Motor neuron (in vitro differentiated cells): ENCODE results near the gene C10orf90. TPM values are rescaled to one million over a fixed set of nuclear protein-coding genes. Genes with fewer than 3 reads are reported as not detected.

Experiments used
- ATAC-seq, 8 experiments: fragments of 200-7000 bp; cut with Tn5 transposase; replicated peaks in 6 of 8; 2 replicates each; pipeline ENCODE4 v1.8.0; 2021; ENCODE audit warnings: mild to moderate bottlenecking in 8 of 8, moderate library complexity in 8 of 8
- H3K27ac ChIP-seq, 2 donors: fragments of 250-450 bp; sonication (Bioruptor Pico); 2 replicates each; pipeline ENCODE4 v1.9.0; 2021; ENCODE audit warnings: antibody characterized with exemption in 2 of 2, mild to moderate bottlenecking in 2 of 2, moderate library complexity in 1 of 2
- H3K4me1 ChIP-seq, 2 donors: fragments of 250-450 bp; sonication (Bioruptor Pico); replicated peaks in 1 of 2; 2 replicates each; pipeline ENCODE4 v1.6.1; 2021; ENCODE audit warnings: antibody characterized with exemption in 2 of 2, mild to moderate bottlenecking in 2 of 2, moderate library complexity in 1 of 2
- H3K4me3 ChIP-seq, 5 donors: fragments of 250-450 bp; sonication (Bioruptor Pico); 2 replicates each; pipeline ENCODE4 v1.9.0; 2021; ENCODE audit warnings: antibody characterized with exemption in 5 of 5, mild to moderate bottlenecking in 5 of 5, moderate library complexity in 4 of 5
- WGBS, 10 experiments: fragments of 450-650 bp; shearing (Covaris generic); methylation state at CpG; one replicate each; pipeline ENCODE4 v1.0.0; 2022; 5-methylcytosine and 5-hydroxymethylcytosine counted together
- in situ Hi-C, 9 experiments: fragments of 400-800 bp; cut with MboI; loops; one replicate each; pipeline ENCODE4 v1.15.0; 2021; ENCODE audit warnings: low sequenced_read_pairs in 9 of 9, low pct_unique_long_range_greater_than_20kb in 2 of 9; ENCODE audit not compliant: unreplicated experiment in 9 of 9
- total RNA-seq, 8 experiments: library from RNA; unstranded; fragments of 300-600 nt; gene quantifications; 2 replicates each; pipeline versions ENCODE4 v1.2.3 to v1.2.4, GENCODE V29; 2022

Gene C10orf90
- total RNA-seq, 8 experiments from 2014 or later: 0.05 to 0.36 (median 0.23) TPM

DNA sequence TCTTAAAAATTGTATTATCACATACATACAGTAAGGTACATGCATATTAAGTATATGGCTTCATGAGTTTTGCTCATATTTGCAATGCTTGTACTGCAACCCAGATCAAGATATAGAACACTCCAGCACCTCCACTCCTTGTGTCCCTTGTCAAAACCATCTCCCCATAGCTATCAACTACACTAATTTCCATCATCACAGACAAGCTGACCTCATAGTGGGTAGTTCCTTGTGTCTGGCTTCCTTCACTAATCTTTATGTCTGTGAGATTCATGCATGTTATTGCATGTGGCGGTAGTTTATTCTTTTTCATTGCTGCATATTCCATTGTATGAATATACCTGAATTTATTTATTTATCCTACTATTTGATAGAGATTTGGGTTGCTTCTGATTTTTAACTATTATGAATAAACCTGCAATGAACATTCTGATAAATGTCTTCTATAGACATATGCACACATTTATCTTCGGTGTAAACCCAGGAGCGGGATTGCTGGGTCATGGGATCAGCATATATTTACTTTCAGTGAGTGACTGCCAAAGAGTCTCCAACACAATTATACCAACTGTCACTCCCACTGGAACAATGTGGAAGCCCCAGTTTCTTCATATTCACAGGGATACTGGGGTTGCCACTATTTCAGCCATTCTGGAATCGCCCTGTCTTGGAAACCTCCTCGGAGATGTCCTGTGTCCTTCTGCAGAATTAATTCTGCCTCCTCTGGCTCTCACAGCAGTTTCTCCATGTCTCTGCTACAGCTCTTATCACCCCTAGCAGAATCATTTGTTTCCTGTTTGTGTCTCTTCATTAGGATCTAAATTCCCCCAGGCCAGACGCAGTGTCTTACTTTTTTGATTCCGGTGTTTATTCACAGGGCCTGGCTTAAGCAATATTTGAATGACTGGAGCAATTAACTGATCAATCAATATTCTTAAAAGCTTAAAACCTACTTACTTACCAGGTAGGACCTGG, 267.5 kb downstream of the C10orf90 start:
- Histone ChIP-seq H3K4me3 (no peak overlapping the region), H3K27ac (peak overlapping the region in 1 of 2 donors; percentile 24), H3K4me1 (peaks cover 28 to 37% of the 10 kb centered on the region in 2 donors)
- ATAC-seq: peak in 5 of 8 experiments; percentile 51 to 86 (median 73)
- in situ Hi-C loops: no loop called here
- whole genome bisulfite sequencing, 10 experiments: 71 to 97% (median 89%) methylated on average over 1 to 7 of the region's 7 CpGs

DNA sequence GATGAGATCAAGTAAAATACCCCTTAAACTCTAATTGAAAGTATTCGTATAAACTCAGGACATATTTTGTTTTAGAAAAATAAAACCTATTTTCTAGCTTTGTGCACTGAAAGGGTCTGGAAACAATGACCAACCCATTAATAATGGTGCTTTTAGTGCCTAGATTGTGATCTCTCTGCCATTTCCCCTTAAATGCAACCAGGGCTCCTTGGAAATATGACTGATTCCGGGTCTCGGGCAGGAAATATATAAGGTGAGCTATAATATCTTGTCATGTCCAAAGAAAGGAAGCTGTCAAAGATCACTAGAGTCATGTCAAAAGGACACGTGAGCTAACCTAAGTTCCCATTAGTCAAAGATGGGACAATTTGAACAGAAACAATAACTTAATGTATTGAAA, 269.9 kb downstream of the C10orf90 start:
- no peak overlapping the region for H3K4me3 ChIP-seq
- WGBS, 10 experiments: 69 to 96% (median 84%) methylated on average over 2 to 4 of the region's 4 CpGs; no CpG with 5 or more reads in 2 of the 10 experiments
- H3K4me1 ChIP-seq: peaks cover 29 to 42% of the 10 kb centered on the region in 2 donors
- in situ Hi-C loops: no loop called here
- ATAC-seq: no peak
- no peak overlapping the region for H3K27ac ChIP-seq

DNA sequence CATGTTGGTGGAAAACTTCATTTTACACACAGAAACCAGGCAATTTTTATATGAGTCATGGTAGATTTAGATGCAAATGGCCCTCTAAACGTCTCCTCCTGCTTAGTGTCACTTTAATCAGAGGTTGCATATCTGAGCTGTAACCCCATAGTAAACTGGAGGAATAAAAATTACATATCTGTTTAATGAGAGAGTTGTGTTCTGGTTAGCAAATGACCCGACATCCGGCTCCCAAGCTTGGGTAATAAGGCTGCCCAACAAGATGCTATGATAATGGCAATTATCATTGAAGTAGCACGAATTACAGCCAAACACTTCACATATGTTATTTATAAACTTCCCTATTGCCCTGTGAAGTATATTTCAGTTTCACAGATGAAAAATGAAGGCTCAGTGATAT, 271.6 kb downstream of the C10orf90 start:
- in situ Hi-C loops: loop anchor here in 2 of 9 experiments (10.0 to 25.0 kb wide), 5 partner anchors 162 to 414 kb away; no protein-coding TSS in a partner anchor
- ATAC-seq: peak in 3 of 8 experiments; percentile 39 to 46 (median 44)
- 4 to 80% (median 33%) methylated on average over 1 to 4 of the region's 4 CpGs; no CpG with 5 or more reads in 1 of the 10 experiments for WGBS, 10 experiments
- Histone ChIP-seq H3K4me3 (no peak overlapping the region), H3K27ac (no peak overlapping the region), H3K4me1 (peaks cover 21 to 35% of the 10 kb centered on the region in 2 donors)

DNA sequence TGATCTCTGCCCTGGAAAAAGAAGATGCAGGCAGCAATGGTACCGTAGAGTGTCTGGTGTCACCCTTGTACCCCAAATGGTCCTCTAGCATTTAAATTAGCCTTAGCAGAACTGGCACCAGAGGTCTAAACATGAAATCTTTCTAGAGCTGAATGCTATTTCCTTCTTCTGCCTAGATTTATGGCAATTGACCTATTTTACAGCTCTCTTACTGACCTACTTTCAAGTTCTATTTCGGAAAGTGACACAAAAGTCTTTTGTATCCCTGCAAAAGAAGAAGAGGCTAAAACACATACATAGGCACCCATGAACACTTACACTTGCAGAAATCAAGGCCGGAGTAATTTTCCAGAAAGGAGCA, 272.1 kb downstream of the C10orf90 start:
- Histone ChIP-seq H3K27ac (no peak overlapping the region), H3K4me3 (no peak overlapping the region), H3K4me1 (peaks cover 15 to 30% of the 10 kb centered on the region in 2 donors)
- 25 to 80% (median 70%) methylated on average over 2 to 3 of the region's 3 CpGs for WGBS, 10 experiments
- in situ Hi-C loops: loop anchor here in 2 of 9 experiments (10.0 to 25.0 kb wide), 5 partner anchors 161 to 414 kb away; no protein-coding TSS in a partner anchor
- no peak for ATAC-seq

GRCh38 chr10:126397640-126398382, 272.7 kb downstream of the C10orf90 start:
- Histone ChIP-seq H3K4me3 (no peak overlapping the region), H3K4me1 (peaks cover 12 to 24% of the 10 kb centered on the region in 2 donors), H3K27ac (no peak overlapping the region)
- ATAC-seq: peak in 7 of 8 experiments; percentile 63 to 92 (median 89)
- WGBS, 10 experiments: 0 to 100% (median 60%) methylated on average over 1 to 4 of the region's 4 CpGs; no CpG with 5 or more reads in 1 of the 10 experiments
- in situ Hi-C loops: loop anchor here in 2 of 9 experiments (10.0 to 25.0 kb wide), 5 partner anchors 161 to 413 kb away; no protein-coding TSS in a partner anchor

DNA sequence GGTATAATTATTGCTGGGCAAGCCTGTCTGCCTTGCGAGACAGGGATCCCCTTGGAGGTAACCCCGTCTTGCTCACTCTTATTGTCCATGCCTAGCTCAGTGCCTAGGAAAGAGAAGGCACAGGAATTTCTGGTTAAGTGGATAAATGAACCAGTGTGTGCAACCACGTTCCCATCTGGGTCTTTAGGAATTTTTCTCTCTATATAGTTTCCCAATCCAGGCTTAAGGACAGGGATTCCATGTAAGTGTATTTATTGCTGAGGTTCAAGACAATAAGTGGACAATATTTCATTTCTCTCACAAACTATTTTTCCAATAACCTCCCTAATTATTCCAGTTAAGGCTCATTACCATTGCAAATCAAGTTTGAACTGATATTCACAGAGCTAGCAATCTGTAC, 273.3 kb downstream of the C10orf90 start:
- in situ Hi-C loops: loop anchor here in 2 of 9 experiments (10.0 to 25.0 kb wide), 5 partner anchors 160 to 412 kb away; no protein-coding TSS in a partner anchor
- 17 to 100% (median 95%) methylated on average over 1 to 3 of the region's 3 CpGs; no CpG with 5 or more reads in 2 of the 10 experiments for WGBS, 10 experiments
- peak in 2 of 8 experiments; percentile 7 to 12 for ATAC-seq
- no peak overlapping the region for H3K27ac ChIP-seq
- H3K4me1 ChIP-seq: peaks cover 9 to 20% of the 10 kb centered on the region in 2 donors
- no peak overlapping the region for H3K4me3 ChIP-seq

GRCh38 chr10:126394948-126395347, 275.5 kb downstream of the C10orf90 start:
- no peak for ATAC-seq
- Histone ChIP-seq H3K27ac (no peak overlapping the region), H3K4me1 (peaks cover 27 to 37% of the 10 kb centered on the region in 2 donors), H3K4me3 (no peak overlapping the region)
- in situ Hi-C loops: loop anchor here in 2 of 9 experiments (10.0 to 25.0 kb wide), 5 partner anchors 158 to 410 kb away; no protein-coding TSS in a partner anchor
- 40 to 100% (median 80%) methylated on average over 1 to 2 of the region's 2 CpGs; no CpG with 5 or more reads in 5 of the 10 experiments for WGBS, 10 experiments

DNA sequence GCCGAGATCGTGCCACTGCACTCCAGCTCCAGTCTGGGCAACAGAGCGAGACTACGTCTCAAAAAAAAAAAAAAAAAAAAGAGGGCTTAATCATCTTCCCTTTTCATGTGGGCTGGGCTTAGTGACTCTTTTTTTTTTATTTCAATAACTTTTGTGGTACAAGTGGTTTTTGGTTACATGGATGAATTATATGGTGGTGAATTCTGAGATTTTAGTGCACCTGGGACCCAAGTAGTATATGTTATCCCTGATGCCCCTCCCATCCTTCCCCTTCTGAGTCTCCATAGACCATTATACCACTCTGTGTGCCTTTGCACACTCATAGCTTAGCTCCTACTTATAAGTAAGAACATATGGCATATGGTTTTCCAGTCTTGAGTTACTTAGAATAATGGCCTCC, 277.4 kb downstream of the C10orf90 start:
- Histone ChIP-seq H3K27ac (no peak overlapping the region), H3K4me1 (peaks cover 29 to 32% of the 10 kb centered on the region in 2 donors), H3K4me3 (no peak overlapping the region)
- no peak for ATAC-seq
- in situ Hi-C loops: loop anchor here in 2 of 9 experiments (10.0 to 25.0 kb wide), 5 partner anchors 156 to 408 kb away; no protein-coding TSS in a partner anchor
- WGBS, 10 experiments: no CpG with 5 or more reads among the region's 4 CpGs

- no peak for ATAC-seq
- 71 to 100% (median 90%) methylated on average over 1 to 4 of the region's 8 CpGs; no CpG with 5 or more reads in 3 of the 10 experiments for WGBS, 10 experiments
- in situ Hi-C loops: loop anchor here in 2 of 9 experiments (10.0 to 25.0 kb wide), 5 partner anchors 155 to 408 kb away; no protein-coding TSS in a partner anchor
- Histone ChIP-seq H3K4me1 (peaks cover 26 to 27% of the 10 kb centered on the region in 2 donors), H3K27ac (no peak overlapping the region), H3K4me3 (no peak overlapping the region)
Observed at GRCh38 chr10:126392469-126392868, 278.0 kb downstream of the C10orf90 start.

DNA sequence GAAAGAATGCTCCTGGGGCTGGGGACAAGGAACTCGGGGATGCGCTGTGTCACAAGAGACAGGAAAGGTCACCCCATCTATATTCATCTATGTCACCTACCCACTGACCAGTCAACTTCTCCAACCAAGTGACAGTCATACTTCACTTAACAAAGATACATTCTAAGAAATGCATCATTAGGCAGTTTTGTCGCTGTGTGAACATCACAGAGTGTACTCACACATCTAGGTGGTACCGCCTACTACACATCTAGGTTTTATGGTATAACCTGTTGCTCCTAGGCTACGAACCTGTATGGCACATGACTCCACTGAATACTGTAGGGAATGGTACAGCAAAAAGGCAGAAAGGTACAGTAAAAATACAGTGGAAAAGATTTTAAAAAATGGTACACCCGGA, 278.4 kb downstream of the C10orf90 start:
- in situ Hi-C loops: loop anchor here in 2 of 9 experiments (10.0 to 25.0 kb wide), 5 partner anchors 155 to 407 kb away; no protein-coding TSS in a partner anchor
- H3K4me3 ChIP-seq: no peak overlapping the region
- H3K27ac ChIP-seq: no peak overlapping the region
- 60 to 100% (median 89%) methylated on average over 1 to 4 of the region's 6 CpGs; no CpG with 5 or more reads in 2 of the 10 experiments for WGBS, 10 experiments
- no peak for ATAC-seq
- peaks cover 24 to 27% of the 10 kb centered on the region in 2 donors for H3K4me1 ChIP-seq

- in situ Hi-C loops: loop anchor here in 2 of 9 experiments (10.0 to 25.0 kb wide), 5 partner anchors 154 to 407 kb away; no protein-coding TSS in a partner anchor
- peak in 5 of 8 experiments; percentile 35 to 54 (median 37) for ATAC-seq
- 0 to 37% (median 16%) methylated on average over 1 to 9 of the region's 9 CpGs for WGBS, 10 experiments
- H3K4me3 ChIP-seq: no peak overlapping the region
- peak overlapping the region; percentile 55 to 56 for H3K27ac ChIP-seq
- peaks cover 27 to 29% of the 10 kb centered on the region in 2 donors for H3K4me1 ChIP-seq
Observed at GRCh38 chr10:126391192-126391885, 279.2 kb downstream of the C10orf90 start.
